ENCODE measurements around the gene CYP24A1.

DNA sequence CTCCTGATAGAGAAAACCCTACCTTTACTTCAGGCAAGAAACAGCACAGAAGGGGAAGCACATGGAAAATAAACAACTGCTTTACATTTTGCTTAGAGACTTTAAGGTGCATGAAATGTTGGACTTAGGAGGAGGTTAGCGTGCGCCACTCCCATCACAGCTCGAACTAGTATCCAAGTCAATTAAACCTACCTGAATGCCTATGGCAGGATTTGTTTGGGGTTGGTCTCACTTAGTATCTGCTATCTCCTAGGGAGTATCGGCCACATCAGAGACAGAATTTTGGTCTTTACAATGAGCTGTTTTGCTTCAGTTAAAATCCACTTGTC is 12.0 kb downstream of the CYP24A1 start:
- TF ChIP-seq POLR2A (IDR thresholded peaks at IDR 0.05; ENCODE audit: low read depth, low read length): no peak
- TF ChIP-seq POLR2AphosphoS5 (IDR thresholded peaks at IDR 0.05; ENCODE audit: low read depth, low read length): no peak

All from GM12892 (cell line).